ENCODE measurements around the gene DGKK. TPM values are rescaled to one million over a fixed set of nuclear protein-coding genes. Genes with fewer than 3 reads are reported as not detected.
"Not testable (repeated sequence)": the region's sequence is repeated elsewhere in the genome, so short reads cannot be mapped to it uniquely, and the experiment has no call there.

Gene DGKK
- total RNA-seq, 2 experiments from 2014 or later, result not detected

DNA sequence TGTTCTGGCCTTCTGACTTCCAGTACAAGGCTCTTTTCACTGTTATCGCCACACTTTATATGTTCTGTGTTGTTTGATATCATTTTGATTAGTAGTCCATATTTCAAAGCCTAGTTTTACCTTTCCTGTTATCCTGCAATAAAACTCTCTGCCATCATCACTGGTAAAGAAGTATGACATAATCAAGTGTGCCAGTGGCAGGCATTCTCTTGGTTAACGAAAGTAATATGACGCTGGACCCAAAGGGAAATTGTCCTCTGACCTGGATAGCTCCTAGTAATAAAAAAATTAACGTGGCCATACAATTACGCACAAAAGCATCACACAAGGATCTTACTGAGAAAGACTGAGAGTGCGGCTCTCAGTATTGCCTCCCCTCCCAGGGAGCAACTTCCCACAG lies 33.8 kb downstream of the DGKK start:
- POLR2A ChIA-PET, result no interaction called here
- CTCF ChIA-PET, result no interaction called here

DNA sequence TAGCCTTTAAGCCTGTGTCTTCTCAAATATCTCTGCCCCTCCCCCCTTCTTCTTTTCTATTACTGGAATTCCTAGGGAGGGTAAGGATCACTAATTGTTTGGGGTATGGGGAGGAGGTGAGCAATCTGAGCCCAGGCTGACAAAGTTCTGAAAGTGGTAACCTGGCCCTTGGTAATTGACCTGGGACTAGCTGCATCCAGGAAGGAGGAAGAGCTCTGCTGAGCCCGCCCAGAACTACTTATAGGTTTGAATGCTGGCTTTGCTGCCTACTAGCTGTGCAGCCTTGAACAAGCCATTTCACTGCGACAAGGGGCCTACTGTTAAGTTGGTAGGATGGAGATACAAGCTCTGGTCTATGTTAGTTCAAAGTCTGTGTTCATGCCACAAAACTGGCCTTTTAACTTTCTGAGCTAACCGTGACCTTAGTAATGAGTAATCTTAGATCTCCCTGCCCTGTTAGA lies 37.8 kb downstream of the DGKK start:
- POLR2A ChIA-PET, result no interaction called here
- CTCF ChIA-PET, result no interaction called here

DNA sequence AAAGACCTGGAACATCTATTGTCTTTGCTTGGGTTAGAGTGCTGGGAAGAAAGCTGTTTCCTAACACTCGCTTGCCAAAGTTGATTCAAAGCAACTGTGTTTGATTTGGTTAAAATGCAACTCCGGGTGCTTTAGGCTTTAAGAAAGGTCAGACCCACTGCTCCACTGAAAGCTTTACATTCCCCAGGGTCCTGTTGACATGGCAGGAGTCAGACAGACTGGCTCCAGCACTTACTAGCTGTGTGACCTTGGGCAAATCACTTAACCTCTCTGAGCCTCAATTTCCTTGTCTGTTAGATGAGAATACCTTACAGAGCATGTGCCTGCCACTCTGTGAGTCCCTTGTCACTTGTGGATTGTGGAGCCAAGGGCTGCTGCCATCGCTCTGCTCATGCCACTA lies 39.0 kb downstream of the DGKK start:
- ChIA-PET POLR2A (no interaction called here), CTCF (no interaction called here)

- POLR2A ChIA-PET, result no interaction called here
Measured at GRCh38 chrX:50430917-50431575, 39.6 kb downstream of the DGKK start.

DNA sequence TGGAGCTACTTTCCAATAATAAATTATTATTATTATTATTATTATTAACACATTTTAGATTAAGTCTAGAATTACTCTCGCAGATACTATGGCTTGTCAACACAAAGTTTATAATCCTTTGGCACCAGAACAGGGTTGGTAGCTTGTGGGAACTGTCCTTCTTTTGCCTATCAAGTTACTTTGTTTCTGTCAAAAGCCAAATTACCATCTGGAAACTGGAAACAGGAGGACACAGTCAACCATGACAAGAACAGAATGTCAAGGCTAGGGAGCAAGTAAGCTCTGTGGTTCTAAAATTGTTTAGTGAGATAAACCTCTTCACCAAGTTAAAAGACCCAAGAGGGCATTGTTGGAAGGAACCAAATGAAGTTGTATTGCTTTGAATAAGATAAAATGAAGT lies 42.5 kb downstream of the DGKK start:
- ChIA-PET CTCF (no interaction called here), POLR2A (no interaction called here)

More at GRCh38 chrX:50430917-50431575, 39.6 kb downstream of the DGKK start:
- CTCF ChIA-PET, result no interaction called here

DNA sequence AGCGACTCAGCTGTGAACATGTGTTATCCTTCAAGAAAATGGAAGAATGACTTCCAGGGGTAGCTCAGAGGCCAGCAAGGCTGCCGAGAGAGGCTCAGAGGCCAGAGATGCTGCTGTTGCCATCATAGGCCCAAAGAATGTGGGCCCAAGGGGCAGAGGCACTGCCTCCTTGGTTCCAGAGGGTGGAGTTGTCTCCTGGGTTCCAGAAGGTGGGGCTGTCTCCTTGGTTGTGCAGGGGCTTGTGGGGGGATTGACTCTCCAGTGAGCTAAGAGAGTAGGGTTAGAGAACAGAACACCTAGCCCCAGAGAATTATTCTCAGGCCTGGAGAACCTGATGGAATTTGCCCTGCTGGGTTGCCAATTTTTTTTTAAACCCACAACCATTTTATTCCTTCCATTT lies 62.6 kb downstream of the DGKK start:
- ChIA-PET CTCF (no interaction called here), POLR2A (no interaction called here)

DNA sequence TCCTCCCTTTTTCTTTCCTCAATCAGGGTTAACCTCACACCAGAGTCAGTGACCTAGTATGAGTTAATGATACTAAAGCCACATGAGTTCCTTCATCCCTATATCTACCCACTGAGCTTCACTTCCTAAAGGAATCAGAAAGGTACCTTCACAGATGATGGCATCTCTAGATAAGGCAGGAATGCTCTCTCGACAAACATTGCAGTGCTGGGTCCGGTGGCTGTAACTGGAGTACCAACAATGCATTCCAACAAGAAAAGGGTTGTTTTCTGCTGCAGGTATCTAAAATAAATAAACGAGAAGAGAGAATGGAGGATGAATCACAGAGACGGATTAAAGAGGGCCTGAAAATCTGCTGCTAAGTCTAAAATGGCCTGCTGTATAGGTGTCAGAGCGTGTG lies 66.7 kb downstream of the DGKK start:
- POLR2A ChIA-PET, result no interaction called here
- CTCF ChIA-PET, result no interaction called here

GRCh38 chrX:50402886-50403285 lies 67.7 kb downstream of the DGKK start:
- ChIA-PET POLR2A (no interaction called here), CTCF (no interaction called here)

DNA sequence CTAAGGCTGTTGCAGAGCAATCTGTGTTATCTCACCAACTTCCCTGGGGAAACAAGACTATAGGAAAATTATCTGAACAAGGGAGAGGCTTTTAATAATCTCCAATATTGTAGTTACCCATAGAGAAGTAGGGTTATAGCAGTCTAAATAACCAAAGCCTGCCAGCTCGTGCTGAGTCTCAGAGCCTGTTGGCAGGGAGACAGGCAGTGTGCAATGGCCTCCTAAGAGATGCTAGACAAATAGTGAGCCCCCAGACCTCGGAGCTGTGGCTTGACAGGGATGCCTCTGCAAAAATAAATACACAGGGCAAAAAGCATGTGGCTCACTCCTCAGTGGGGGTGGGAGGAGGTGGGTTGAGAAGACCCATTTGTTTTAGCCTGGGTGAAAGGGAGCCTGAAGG lies 76.7 kb downstream of the DGKK start:
- ChIA-PET CTCF (no interaction called here), POLR2A (no interaction called here)

- POLR2A ChIA-PET, result no interaction called here
- CTCF ChIA-PET, result no interaction called here
Measured at GRCh38 chrX:50386520-50386919, 84.1 kb downstream of the DGKK start.

DNA sequence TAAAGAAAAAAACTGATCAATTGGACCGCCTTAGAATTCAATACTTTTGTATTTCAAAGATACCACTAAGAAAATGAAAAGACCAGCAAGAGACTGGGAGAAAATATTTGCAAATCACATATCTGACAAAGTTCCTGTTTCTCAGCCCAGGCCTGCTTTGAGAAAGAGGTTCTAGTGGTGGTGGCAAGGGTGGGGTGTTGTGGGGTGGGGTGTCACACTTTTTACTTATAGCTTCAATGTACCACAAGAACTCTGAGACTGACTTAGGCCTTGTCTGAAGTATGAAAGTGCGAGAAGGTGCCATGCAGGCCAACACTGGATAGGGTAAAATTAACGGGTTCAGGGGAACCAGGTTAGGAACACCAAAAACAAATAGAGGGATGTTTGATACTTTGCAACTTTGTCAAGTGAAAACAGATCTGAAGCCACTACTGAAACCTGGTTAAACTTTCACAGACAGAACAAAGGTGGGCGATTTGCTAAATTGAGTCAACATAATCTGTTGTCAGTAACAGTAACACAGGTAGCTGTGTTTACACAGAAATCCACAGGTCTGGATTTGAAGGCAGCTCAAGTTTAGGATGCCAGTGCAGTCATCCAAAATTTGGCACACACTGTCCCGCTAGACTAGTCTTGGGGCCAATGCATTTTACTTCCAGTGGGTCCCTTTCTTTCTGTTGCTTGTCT lies 88.8 kb downstream of the DGKK start:
- ChIA-PET CTCF (no interaction called here), POLR2A (no interaction called here)

DNA sequence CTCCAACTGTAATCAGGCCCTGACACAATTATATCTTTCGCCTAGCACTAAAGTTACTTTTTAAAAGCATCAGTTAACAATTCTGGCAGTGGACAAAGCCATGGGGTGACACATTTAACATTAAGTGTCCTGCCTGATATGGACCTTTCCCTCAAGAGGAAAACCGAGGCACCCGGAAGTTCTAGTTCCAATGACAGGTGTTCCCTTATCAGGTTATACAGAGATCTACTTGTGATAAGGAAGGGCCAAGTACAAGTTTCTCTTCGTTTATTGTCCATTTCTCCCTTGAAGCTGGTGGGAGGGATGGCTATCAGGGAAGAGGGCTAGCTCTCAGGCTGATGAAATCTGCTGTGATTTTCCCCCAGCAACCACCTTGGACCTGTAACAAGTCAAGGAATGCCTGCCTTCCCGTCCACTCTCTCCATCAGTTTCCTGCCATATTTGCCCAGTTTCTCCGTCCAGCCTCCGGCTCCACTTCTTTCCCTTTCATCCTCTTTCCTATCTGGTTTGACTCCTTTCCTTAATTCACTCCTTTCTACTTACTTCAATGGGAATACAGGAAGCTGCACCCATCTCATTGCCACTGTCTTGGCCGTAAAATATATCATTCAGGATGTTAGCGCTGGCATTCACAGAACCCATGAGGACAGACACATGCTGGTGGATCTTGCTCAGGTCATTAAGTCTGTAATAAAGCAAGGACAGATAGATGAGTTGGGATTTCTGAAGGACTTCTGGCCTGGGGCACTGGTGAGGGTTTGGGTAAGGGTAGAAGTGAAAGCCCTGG lies 95.0 kb downstream of the DGKK start:
- ChIA-PET POLR2A (no interaction called here), CTCF (no interaction called here)

- ChIA-PET CTCF (no interaction called here), POLR2A (no interaction called here)
Measured at GRCh38 chrX:50372966-50373365, 97.7 kb downstream of the DGKK start.

- ChIA-PET POLR2A (no interaction called here), CTCF (no interaction called here)
Measured at GRCh38 chrX:50343917-50344316, 126.7 kb downstream of the DGKK start.

DNA sequence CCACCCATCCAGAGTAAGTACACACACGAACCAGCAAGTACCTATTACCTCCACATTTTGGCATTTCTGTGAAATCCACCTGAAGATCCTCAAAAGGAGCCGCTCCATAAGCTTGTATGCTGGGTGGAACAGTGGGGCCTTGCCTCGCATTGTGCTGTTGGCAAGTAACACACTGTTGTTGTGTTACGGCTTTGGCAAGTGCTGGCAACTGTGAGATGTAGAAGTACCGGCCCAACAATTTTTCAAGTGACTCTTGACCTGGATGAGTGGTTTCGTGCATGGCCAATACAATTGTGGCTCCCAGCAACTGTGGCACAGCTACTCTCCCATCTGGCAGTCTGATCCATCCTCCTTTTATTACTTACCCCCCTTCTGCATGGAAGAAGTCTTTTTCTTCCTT lies 137.3 kb downstream of the DGKK start:
- ChIA-PET POLR2A (interaction anchor here (0.6 kb wide), 1 partner anchor 187 kb away, joined by 4 read pairs; no protein-coding TSS in a partner anchor), CTCF (no interaction called here)

DNA sequence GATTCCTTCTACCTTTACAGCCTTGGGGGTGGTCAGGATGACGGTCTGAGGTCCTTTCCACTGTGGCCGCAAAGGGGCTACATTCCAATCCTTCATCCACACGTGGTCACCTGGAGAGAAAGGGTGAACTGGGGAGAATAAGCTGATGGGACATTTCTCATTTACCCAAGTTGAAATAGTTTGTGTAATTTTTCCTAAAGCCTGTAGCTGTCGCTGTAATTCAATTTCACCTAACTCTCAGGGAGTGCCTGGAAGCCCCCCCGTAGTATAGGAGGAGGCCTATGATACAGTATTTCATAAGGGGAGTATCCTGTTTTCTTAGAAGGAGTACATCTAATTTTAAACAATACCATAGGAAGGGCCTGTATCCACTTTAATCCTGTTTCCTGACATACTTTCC lies 138.0 kb downstream of the DGKK start:
- POLR2A ChIA-PET, CTCF ChIA-PET: not testable (repeated sequence)

DNA sequence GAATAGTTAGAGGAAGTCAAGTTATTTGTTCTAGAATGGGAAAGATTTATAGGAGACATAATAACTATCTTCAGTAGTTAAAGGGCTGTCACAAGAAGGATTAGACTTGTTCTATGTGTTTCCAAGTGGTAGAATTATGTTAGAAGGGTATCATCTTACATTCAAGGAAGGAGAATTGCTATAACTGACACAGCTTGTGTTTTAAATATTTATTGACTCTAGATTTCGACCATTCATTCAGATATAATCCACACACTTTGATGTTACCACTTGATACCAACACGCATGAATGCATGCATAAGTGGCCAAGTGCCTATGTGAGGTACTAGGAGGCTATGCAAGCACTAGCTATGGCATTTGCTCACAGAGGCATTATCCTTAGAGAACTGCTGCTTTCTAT lies 143.4 kb downstream of the DGKK start:
- CTCF ChIA-PET, result no interaction called here
- POLR2A ChIA-PET, result no interaction called here
